GM20431 (cell line): ENCODE data around the gene ANKRD53.

Experiments
- in situ Hi-C: fragments of 300-500 bp; cut with MseI, MboI; formaldehyde crosslinking; loops from one replicate; pipeline ENCODE4 v1.15.0; 2020; ENCODE audit warnings: low sequenced_read_pairs; ENCODE audit not compliant: unreplicated experiment

The ANKRD53 gene

GRCh38 chr2:70978341-70979179 lies at the start of gene ANKRD53:
ANKRD53 (plus strand) TSS chr2:70978630; CDS start chr2:70978646, 16 bp downstream.
- in situ Hi-C loops, result no loop called here

- in situ Hi-C loops, result no loop called here
These were observed 47.8 kb upstream of the ANKRD53 start for GRCh38 chr2:70930371-70931329.

GRCh38 chr2:70931376-70932000 lies 46.9 kb upstream of the ANKRD53 start:
- in situ Hi-C loops, result no loop called here

- in situ Hi-C loops, result no loop called here
These were observed 45.7 kb upstream of the ANKRD53 start for GRCh38 chr2:70932631-70933230.

- in situ Hi-C loops, result no loop called here
These were observed 43.4 kb upstream of the ANKRD53 start for GRCh38 chr2:70934981-70935380.

GRCh38 chr2:70935468-70936164 lies 42.8 kb upstream of the ANKRD53 start, which contains the start of gene ATP6V1B1:
ATP6V1B1 (plus strand) TSS chr2:70935900; CDS start chr2:70935955, 55 bp downstream.
- in situ Hi-C loops, result no loop called here

- in situ Hi-C loops, result no loop called here
These were observed 42.1 kb upstream of the ANKRD53 start for GRCh38 chr2:70936165-70936978.

GRCh38 chr2:70936979-70937811 lies 41.2 kb upstream of the ANKRD53 start:
- in situ Hi-C loops, result no loop called here

GRCh38 chr2:70937866-70938585 lies 40.4 kb upstream of the ANKRD53 start:
- in situ Hi-C loops, result no loop called here

GRCh38 chr2:70938586-70938950 lies 39.9 kb upstream of the ANKRD53 start:
- in situ Hi-C loops, result no loop called here

- in situ Hi-C loops, result no loop called here
These were observed 39.2 kb upstream of the ANKRD53 start for GRCh38 chr2:70939001-70939838.

- in situ Hi-C loops, result no loop called here
These were observed 38.4 kb upstream of the ANKRD53 start for GRCh38 chr2:70939839-70940580.

- in situ Hi-C loops, result no loop called here
These were observed 37.2 kb upstream of the ANKRD53 start for GRCh38 chr2:70941186-70941585.

- in situ Hi-C loops, result no loop called here
These were observed 36.7 kb upstream of the ANKRD53 start for GRCh38 chr2:70941701-70942100.

- in situ Hi-C loops, result no loop called here
These were observed 35.8 kb upstream of the ANKRD53 start for GRCh38 chr2:70942396-70943204.
